Neural progenitor cell (in vitro differentiated cells): Measurements from ENCODE around the gene DDX25.

Source experiments
- CTCF ChIP-seq: fragments of 200-600 bp; sonication (generic); IDR thresholded peaks from 2 replicates; pipeline ENCODE4 v1.5.1; 2017; ENCODE audit warnings: antibody characterized with exemption, mild to moderate bottlenecking
- EZH2 ChIP-seq: fragments of 200-600 bp; sonication (generic); IDR thresholded peaks from 2 replicates; pipeline ENCODE4 v1.6.1; 2017; ENCODE audit warnings: antibody characterized with exemption, mild to moderate bottlenecking, moderate library complexity
- EZH2phosphoT487 ChIP-seq: fragments of 200-600 bp; sonication (generic); IDR thresholded peaks from 2 replicates; pipeline ENCODE4 v1.6.1; 2017; ENCODE audit warnings: antibody characterized with exemption

- TF ChIP-seq CTCF (no peak), EZH2 (no peak), EZH2phosphoT487 (no peak)
Observed at GRCh38 chr11:125939081-125939521, 34.8 kb downstream of the DDX25 start.
